HepG2 (cell line): Measurements from ENCODE around the gene SLC22A4. TPM values are rescaled to one million over a fixed set of nuclear protein-coding genes. Genes with fewer than 3 reads are reported as not detected.
A peak's percentile ranks its signal among the peaks of the same experiment; 100 is the strongest.

ENCODE experiments used
- ARNTL ChIP-seq: sonication (generic); formaldehyde crosslinking; IDR thresholded peaks from 2 replicates; pipeline ENCODE4 v1.4.0; 2020; ENCODE audit warnings: mild to moderate bottlenecking, missing genetic modification reagents
- ELF4 ChIP-seq: sonication (generic); formaldehyde crosslinking; IDR thresholded peaks from 2 replicates; pipeline ENCODE4 v1.5.0; 2020; ENCODE audit warnings: missing genetic modification reagents, mild to moderate bottlenecking, moderate library complexity, borderline replicate concordance
- FOXK1 ChIP-seq: sonication (generic); formaldehyde crosslinking; IDR thresholded peaks from 2 replicates; pipeline ENCODE4 v1.4.0; 2020; ENCODE audit warnings: low read depth, missing genetic modification reagents, borderline replicate concordance
- IRX3 ChIP-seq: sonication (generic); formaldehyde crosslinking; IDR thresholded peaks from 2 replicates; pipeline ENCODE4 v1.8.1; 2023; ENCODE audit warnings: mild to moderate bottlenecking, low read depth, missing genetic modification reagents, borderline replicate concordance
- KAT7 ChIP-seq: IDR thresholded peaks from 2 replicates; pipeline ENCODE4 v1.6.1; 2018; ENCODE audit warnings: borderline replicate concordance, missing compliant biosample characterization
- KLF11 ChIP-seq: IDR thresholded peaks from 2 replicates; pipeline ENCODE4 v1.6.1; 2016; ENCODE audit warnings: missing compliant biosample characterization
- KMT2B ChIP-seq: IDR thresholded peaks from 2 replicates; pipeline ENCODE4 v1.6.1; 2016; ENCODE audit warnings: missing genetic modification reagents, missing compliant biosample characterization
- MXD4 ChIP-seq: IDR thresholded peaks from 2 replicates; pipeline ENCODE4 v1.6.1; 2016; ENCODE audit warnings: mild to moderate bottlenecking, missing biosample characterization, missing genetic modification reagents
- NCOA5 ChIP-seq: sonication (generic); formaldehyde crosslinking; IDR thresholded peaks from 2 replicates; pipeline ENCODE4 v1.4.0; 2020; ENCODE audit warnings: missing genetic modification reagents
- NRL ChIP-seq: sonication (generic); formaldehyde crosslinking; IDR thresholded peaks from 2 replicates; pipeline ENCODE4 v1.5.0; 2020; ENCODE audit warnings: missing genetic modification reagents, mild to moderate bottlenecking, moderate library complexity, borderline replicate concordance
- POLR2A ChIP-seq, 2 experiments: IDR thresholded peaks; 2 replicates each; pipeline ENCODE4 v1.6.1; 2011; ENCODE audit warnings: low read depth in 2 of 2, low read length in 2 of 2, mild to moderate bottlenecking in 1 of 2, moderate library complexity in 1 of 2; ENCODE audit not compliant: insufficient read depth in 1 of 2
- PRDM10 ChIP-seq: sonication (generic); formaldehyde crosslinking; IDR thresholded peaks from 2 replicates; pipeline ENCODE4 v1.4.0; 2020; ENCODE audit warnings: low read depth, missing genetic modification reagents
- RBFOX2 ChIP-seq: fragments of 200-400 bp; formaldehyde crosslinking; IDR thresholded peaks from 2 replicates; pipeline ENCODE4 v1.6.1; 2017; ENCODE audit warnings: low read depth, mild to moderate bottlenecking, low read length
- RFX3 ChIP-seq: IDR thresholded peaks from 2 replicates; pipeline ENCODE4 v1.6.1; 2016; ENCODE audit warnings: missing biosample characterization, missing genetic modification reagents
- SP1 ChIP-seq, 2 experiments: fragments of 450-650 bp in 1 of 2; sonication (generic) in 1 of 2; formaldehyde crosslinking in 1 of 2; IDR thresholded peaks; 2 replicates each; pipeline versions ENCODE4 v1.4.0 to v1.6.1; 2016 to 2020; ENCODE audit warnings: missing genetic modification reagents in 1 of 2
- ZNF18 ChIP-seq: sonication (generic); formaldehyde crosslinking; IDR thresholded peaks from 2 replicates; pipeline ENCODE4 v1.8.0; 2022; ENCODE audit warnings: mild to moderate bottlenecking, missing genetic modification reagents; ENCODE audit not compliant: insufficient replicate concordance
- ZNF329 ChIP-seq: sonication (generic); formaldehyde crosslinking; IDR thresholded peaks from 2 replicates; pipeline ENCODE4 v1.9.0; 2021; ENCODE audit warnings: low read depth, mild to moderate bottlenecking, missing genetic modification reagents
- ZNF441 ChIP-seq: sonication (generic); formaldehyde crosslinking; IDR thresholded peaks from 2 replicates; pipeline ENCODE4 v1.7.0; 2021; ENCODE audit warnings: missing genetic modification reagents, borderline replicate concordance
- ZNF567 ChIP-seq: sonication (generic); formaldehyde crosslinking; IDR thresholded peaks from 2 replicates; pipeline ENCODE4 v1.8.1; 2023; ENCODE audit warnings: mild to moderate bottlenecking, missing genetic modification reagents, borderline replicate concordance
- ZNF709 ChIP-seq: sonication (generic); formaldehyde crosslinking; IDR thresholded peaks from 2 replicates; pipeline ENCODE4 v1.5.0; 2020; ENCODE audit warnings: mild to moderate bottlenecking, missing genetic modification reagents
- ZSCAN9 ChIP-seq: IDR thresholded peaks from 2 replicates; pipeline ENCODE4 v1.6.1; 2016; ENCODE audit warnings: borderline replicate concordance
- polyA plus RNA-seq, 8 experiments: library from polyadenylated mRNA; depleted of rRNA in 3 of 8; stranded (reverse) in 7 of 8; unstranded in 1 of 8; fragments of >200 nt; fragmentation: Illumina TruSeq in 4 of 8; extraction: Trizol in 4 of 8; gene quantifications; 2 replicates each; pipeline versions ENCODE4 v1.2.1 to v1.2.3, GENCODE V29; 2011 to 2016; ENCODE audit warnings: low read depth in 4 of 8, missing spikeins in 1 of 8, mixed read lengths in 1 of 8; ENCODE audit not compliant: insufficient read depth in 1 of 8
- total RNA-seq, 5 experiments: library from RNA; depleted of rRNA; stranded (reverse); fragments of >200 nt; fragmentation: Illumina TruSeq; extraction: Trizol; gene quantifications; 2 replicates each; pipeline ENCODE4 v1.2.3, GENCODE V29; 2016; ENCODE audit warnings: low read depth in 1 of 5
- TF ChIP-seq, protein P1 (sequence below): sonication (generic); formaldehyde crosslinking; IDR thresholded peaks from 2 replicates; pipeline ENCODE4 v1.4.0; 2020; ENCODE audit warnings: low read depth, mild to moderate bottlenecking, missing genetic modification reagents

The SLC22A4 gene
- total and polyA plus RNA-seq, 2 of the 13 experiments (the other 11 are each of a cell fraction or from before 2014, with no cell fraction given): 0.33 to 0.62 TPM

DNA sequence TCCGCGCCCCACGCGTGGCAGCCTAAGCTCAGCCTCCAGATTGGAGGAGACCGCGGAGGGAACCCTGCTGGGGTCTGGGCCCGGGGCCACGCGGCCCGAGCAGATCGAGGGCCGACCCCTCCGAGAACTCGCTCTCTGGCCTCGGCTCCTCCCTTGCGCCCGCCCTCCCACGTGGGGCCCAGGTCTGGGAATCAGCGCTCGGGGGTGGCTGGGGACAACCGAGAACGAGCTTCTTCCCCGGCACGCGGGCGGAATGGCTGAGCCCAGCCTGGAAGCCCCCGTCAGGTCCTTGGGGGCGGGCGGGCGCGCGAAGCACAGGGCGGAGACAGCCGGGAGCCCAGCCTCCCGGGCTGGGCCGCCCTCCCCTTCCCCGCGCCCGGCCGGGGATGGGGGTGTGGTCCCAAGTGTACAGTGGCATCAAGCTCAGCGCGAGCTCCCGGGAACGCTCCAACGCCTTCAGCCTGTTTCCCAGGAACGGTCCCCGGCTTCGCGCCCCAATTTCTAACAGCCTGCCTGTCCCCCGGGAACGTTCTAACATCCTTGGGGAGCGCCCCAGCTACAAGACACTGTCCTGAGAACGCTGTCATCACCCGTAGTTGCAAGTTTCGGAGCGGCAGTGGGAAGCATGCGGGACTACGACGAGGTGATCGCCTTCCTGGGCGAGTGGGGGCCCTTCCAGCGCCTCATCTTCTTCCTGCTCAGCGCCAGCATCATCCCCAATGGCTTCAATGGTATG, at the start of gene SLC22A4 (continued):
- TF ChIP-seq KAT7 (CRISPR knock-in tag) (no peak; the same call in 1 of the 2 replicates), MXD4 (CRISPR knock-in tag) (0 out of 2 replicates have a peak, but pooled peaks have one; percentile 81), KLF11 (peak; percentile 8; the same call in 1 of the 2 replicates), ZNF567 (CRISPR knock-in tag) (no peak), ZNF441 (CRISPR knock-in tag) (peak; percentile 23; the same call in 1 of the 2 replicates), NCOA5 (CRISPR knock-in tag) (no peak), KMT2B (CRISPR knock-in tag) (0 out of 2 replicates have a peak, but pooled peaks have one; percentile 49), PRDM10 (CRISPR knock-in tag) (peak; percentile 97), ZNF329 (no peak), RBFOX2 (peak; percentile 96), NRL (CRISPR knock-in tag) (peak; percentile 48), POLR2A (IDR thresholded peaks at IDR 0.05; ENCODE audit: insufficient read depth in 1 of 2, low read depth in 2 of 2, low read length in 2 of 2) (peak; percentile 57 to 79; a peak in 3 of 4 replicates), ZNF18 (peak; percentile 50), RFX3 (CRISPR knock-in tag) (no peak), ARNTL (CRISPR knock-in tag) (peak; percentile 80), ELF4 (CRISPR knock-in tag) (peak; percentile 33; the same call in 1 of the 2 replicates), ZNF709 (CRISPR knock-in tag) (peak; percentile 96), FOXK1 (CRISPR knock-in tag) (peak; percentile 30; the same call in 1 of the 2 replicates), SP1 (IDR thresholded peaks at IDR 0.05) (no peak), SP1 (CRISPR knock-in tag; IDR thresholded peaks at IDR 0.05) (peak; percentile 70), IRX3 (CRISPR knock-in tag) (peak; percentile 48; the same call in 1 of the 2 replicates), ZSCAN9 (0 out of 2 replicates have a peak, but pooled peaks have one; percentile 61)
- TF ChIP-seq, protein P1, sequence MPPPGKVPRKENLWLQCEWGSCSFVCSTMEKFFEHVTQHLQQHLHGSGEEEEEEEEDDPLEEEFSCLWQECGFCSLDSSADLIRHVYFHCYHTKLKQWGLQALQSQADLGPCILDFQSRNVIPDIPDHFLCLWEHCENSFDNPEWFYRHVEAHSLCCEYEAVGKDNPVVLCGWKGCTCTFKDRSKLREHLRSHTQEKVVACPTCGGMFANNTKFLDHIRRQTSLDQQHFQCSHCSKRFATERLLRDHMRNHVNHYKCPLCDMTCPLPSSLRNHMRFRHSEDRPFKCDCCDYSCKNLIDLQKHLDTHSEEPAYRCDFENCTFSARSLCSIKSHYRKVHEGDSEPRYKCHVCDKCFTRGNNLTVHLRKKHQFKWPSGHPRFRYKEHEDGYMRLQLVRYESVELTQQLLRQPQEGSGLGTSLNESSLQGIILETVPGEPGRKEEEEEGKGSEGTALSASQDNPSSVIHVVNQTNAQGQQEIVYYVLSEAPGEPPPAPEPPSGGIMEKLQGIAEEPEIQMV (CRISPR knock-in tag): no peak
